Measurements from ENCODE around the gene GATD1.
A peak's percentile ranks its signal among the peaks of the same experiment; 100 is the strongest.

The GATD1 gene

DNA sequence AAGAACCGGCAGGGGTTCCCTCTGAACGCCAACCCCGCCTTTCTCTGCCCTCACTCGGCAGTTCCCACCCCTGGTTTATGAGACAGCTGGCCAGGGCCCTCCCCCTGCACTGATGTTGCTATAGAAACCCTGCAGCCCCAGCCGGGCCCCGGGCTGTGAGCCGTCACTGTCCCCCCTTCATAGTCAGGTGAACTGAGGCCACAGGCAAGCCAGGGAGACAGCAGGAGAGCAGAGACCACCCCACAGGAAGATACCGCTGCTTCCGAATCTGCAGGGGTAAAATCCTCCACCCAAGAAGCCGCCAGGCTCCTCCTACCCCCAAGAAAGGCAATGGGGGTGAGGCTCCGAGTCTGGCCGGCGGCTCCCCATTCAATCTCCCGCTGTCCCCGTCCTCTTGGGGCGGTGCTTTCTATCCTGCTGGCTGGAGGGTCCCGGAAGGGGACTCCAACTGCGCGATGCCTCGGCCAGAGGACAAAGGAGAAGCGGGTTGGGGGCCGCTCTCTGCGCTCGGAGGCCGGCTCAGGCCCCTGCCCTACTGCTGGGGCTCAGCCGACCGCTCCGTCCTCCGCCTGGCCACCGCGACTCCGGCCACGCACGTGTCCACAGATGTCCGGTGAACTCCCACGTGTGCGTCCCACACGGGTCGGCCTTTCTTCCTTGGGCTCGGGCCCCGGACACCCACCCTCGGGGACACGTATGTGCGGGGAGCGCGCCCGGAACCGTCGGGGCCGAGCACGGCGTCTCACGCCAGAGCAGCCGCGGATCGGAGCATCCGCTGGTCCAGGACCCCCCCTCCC lies 20.2 kb upstream of the GATD1 start:
- TF ChIP-seq, protein P1, sequence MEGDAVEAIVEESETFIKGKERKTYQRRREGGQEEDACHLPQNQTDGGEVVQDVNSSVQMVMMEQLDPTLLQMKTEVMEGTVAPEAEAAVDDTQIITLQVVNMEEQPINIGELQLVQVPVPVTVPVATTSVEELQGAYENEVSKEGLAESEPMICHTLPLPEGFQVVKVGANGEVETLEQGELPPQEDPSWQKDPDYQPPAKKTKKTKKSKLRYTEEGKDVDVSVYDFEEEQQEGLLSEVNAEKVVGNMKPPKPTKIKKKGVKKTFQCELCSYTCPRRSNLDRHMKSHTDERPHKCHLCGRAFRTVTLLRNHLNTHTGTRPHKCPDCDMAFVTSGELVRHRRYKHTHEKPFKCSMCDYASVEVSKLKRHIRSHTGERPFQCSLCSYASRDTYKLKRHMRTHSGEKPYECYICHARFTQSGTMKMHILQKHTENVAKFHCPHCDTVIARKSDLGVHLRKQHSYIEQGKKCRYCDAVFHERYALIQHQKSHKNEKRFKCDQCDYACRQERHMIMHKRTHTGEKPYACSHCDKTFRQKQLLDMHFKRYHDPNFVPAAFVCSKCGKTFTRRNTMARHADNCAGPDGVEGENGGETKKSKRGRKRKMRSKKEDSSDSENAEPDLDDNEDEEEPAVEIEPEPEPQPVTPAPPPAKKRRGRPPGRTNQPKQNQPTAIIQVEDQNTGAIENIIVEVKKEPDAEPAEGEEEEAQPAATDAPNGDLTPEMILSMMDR (conservative IDR thresholded peaks at IDR 0.05; ENCODE audit: low read depth, low read length), result no peak
- H3K4me3 ChIP-seq (IDR thresholded peaks at IDR 0.05; ENCODE audit: insufficient read depth, low read depth, low read length), result peak overlapping the region; percentile 28
- H3K9ac ChIP-seq, result peak overlapping the region; percentile 67
- H3K27me3 ChIP-seq (ENCODE audit: insufficient read depth, low read depth), result no peaks in the 10 kb centered on the region
- peaks cover 12% of the 10 kb centered on the region for H3K4me1 ChIP-seq (ENCODE audit: low read depth, poor library complexity, severe bottlenecking)
- no peaks in the 10 kb centered on the region for H4K20me1 ChIP-seq (ENCODE audit: insufficient read depth)
- peak overlapping the region; percentile 42 for H2AFZ ChIP-seq (ENCODE audit: low read depth)
- H3K27ac ChIP-seq, result peak overlapping the region; percentile 50
- H3K79me2 ChIP-seq (ENCODE audit: insufficient read depth, low read depth), result 0 out of 2 replicates have a peak, but pooled peaks cover 4% of the 10 kb centered on the region
- no peaks in the 10 kb centered on the region for H3K36me3 ChIP-seq (ENCODE audit: insufficient read depth)
- H3K4me2 ChIP-seq, result peak overlapping the region; percentile 99

GRCh38 chr11:796565-797295 lies 19.4 kb upstream of the GATD1 start:
- Histone ChIP-seq H3K27me3 (ENCODE audit: insufficient read depth, low read depth) (no peaks in the 10 kb centered on the region), H3K79me2 (ENCODE audit: insufficient read depth, low read depth) (0 out of 2 replicates have a peak, but pooled peaks cover 4% of the 10 kb centered on the region), H3K4me2 (peak overlapping the region; percentile 99), H3K4me1 (ENCODE audit: low read depth, poor library complexity, severe bottlenecking) (peaks cover 12% of the 10 kb centered on the region), H2AFZ (ENCODE audit: low read depth) (no peak overlapping the region), H3K4me3 (IDR thresholded peaks at IDR 0.05; ENCODE audit: insufficient read depth, low read depth, low read length) (peak overlapping the region; percentile 28), H3K27ac (peak overlapping the region; percentile 50; the same call in 1 of the 2 replicates), H4K20me1 (ENCODE audit: insufficient read depth) (no peaks in the 10 kb centered on the region), H3K36me3 (ENCODE audit: insufficient read depth) (no peaks in the 10 kb centered on the region), H3K9ac (peak overlapping the region; percentile 67; the same call in 1 of the 2 replicates)
- TF ChIP-seq, protein P1 (conservative IDR thresholded peaks at IDR 0.05; ENCODE audit: low read depth, low read length), result no peak

DNA sequence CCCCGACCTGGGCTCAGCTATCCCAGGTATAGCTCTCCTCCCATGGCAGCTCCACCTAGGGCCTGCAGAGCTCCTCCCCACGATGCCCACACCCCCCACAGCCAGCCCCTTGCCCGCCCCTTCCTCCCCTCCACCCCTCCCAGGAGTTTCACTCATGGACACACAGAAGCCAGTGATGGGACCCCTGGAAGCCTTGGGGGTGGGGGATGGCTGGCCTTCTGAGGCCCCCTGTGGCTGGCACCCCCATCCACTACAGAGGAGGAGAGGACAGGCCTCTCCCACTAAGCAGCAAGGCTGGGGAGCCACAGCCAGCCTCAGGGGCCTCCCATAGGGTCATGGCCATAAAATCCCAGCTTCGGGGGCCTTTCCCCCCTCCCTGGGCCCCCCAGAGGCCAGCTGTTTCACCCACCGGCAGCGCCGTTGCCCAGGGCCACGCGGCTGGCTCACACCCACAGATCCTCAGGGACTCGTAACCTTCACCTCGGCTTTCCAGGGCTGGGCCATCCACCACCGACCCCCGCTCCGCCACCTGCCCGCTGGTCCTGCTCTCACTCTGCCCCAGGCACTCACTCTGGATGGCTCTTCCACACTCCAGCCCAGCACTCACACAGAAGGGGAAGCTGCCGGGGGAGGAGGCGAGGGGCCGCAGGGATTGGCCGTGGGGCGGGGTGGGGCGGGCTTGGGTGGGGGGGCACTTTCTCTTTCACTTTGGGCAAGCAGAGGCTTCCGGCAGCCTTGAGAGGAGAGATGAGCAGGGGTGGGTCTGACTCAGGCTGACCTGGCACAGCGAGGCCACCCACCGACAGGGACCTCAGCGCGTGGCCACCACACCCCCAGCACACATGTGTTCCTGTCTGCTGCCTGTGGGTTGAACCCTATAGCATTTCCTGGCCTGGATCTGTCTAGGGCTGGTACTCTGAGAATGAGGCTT lies 18.6 kb upstream of the GATD1 start:
- TF ChIP-seq, protein P1 (conservative IDR thresholded peaks at IDR 0.05; ENCODE audit: low read depth, low read length), result no peak
- Histone ChIP-seq H3K4me1 (ENCODE audit: low read depth, poor library complexity, severe bottlenecking) (peaks cover 12% of the 10 kb centered on the region), H3K27ac (peak overlapping the region; percentile 50; the same call in 1 of the 2 replicates), H3K36me3 (ENCODE audit: insufficient read depth) (no peaks in the 10 kb centered on the region), H3K4me3 (IDR thresholded peaks at IDR 0.05; ENCODE audit: insufficient read depth, low read depth, low read length) (no peak overlapping the region), H3K4me2 (peak overlapping the region; percentile 99), H3K27me3 (ENCODE audit: insufficient read depth, low read depth) (no peaks in the 10 kb centered on the region), H3K79me2 (ENCODE audit: insufficient read depth, low read depth) (0 out of 2 replicates have a peak, but pooled peaks cover 4% of the 10 kb centered on the region), H2AFZ (ENCODE audit: low read depth) (no peak overlapping the region), H4K20me1 (ENCODE audit: insufficient read depth) (no peaks in the 10 kb centered on the region), H3K9ac (peak overlapping the region; percentile 55; the same call in 1 of the 2 replicates)
